H1 (cell line): ENCODE results near the gene CNOT10. TPM values are rescaled to one million over a fixed set of nuclear protein-coding genes. Genes with fewer than 3 reads are reported as not detected.

Source experiments
- CTCF ChIA-PET: fragments of 300-600 bp; sonication (Branson Sonifier 250); formaldehyde crosslinking; loops from one replicate; lab custom pipeline; 2021; ENCODE audit not compliant: partially characterized antibody; lab: Charles Lee
- POLR2A ChIA-PET: fragments of 300-600 bp; sonication (Branson Sonifier 250); formaldehyde crosslinking; loops from one replicate; lab custom pipeline; 2021; ENCODE audit warnings: inconsistent platforms; ENCODE audit not compliant: partially characterized antibody; lab: Charles Lee
- DNase-seq, 2 experiments: peaks; one replicate each; pipeline versions ENCODE4 v3.0.0 to v3.0.0-alpha.2; 2010 to 2022; ENCODE audit warnings: low spot score in 2 of 2, low read depth in 1 of 2, mixed read lengths in 1 of 2
- FAIRE-seq: peaks from 2 replicates; lab custom pipeline; 2011; peaks lifted over from hg19 to GRCh38; lab: Jason Lieb, UNC
- H2AFZ ChIP-seq: 2 replicates; pipeline ENCODE4 v1.8.1; 2012; ENCODE audit warnings: low read length, inconsistent platforms
- H2AK5ac ChIP-seq: 2 replicates; pipeline ENCODE4 v1.6.1; 2013; ENCODE audit warnings: low read depth, low read length
- H2BK120ac ChIP-seq: replicated peaks from 2 replicates; pipeline ENCODE3; 2013; ENCODE audit warnings: low read depth, low read length, inconsistent platforms
- H2BK12ac ChIP-seq: 2 replicates; pipeline ENCODE4 v1.6.1; 2013; ENCODE audit warnings: low read depth, low read length
- H2BK15ac ChIP-seq: 2 replicates; pipeline ENCODE4 v1.6.1; 2013; ENCODE audit warnings: low read length
- H2BK20ac ChIP-seq: 2 replicates; pipeline ENCODE4 v1.6.1; 2013; ENCODE audit warnings: low read length
- H2BK5ac ChIP-seq: 2 replicates; pipeline ENCODE4 v1.6.1; 2013; ENCODE audit warnings: low read depth, low read length
- H3K14ac ChIP-seq: 2 replicates; pipeline ENCODE4 v1.6.1; 2013; ENCODE audit warnings: inconsistent platforms; ENCODE audit not compliant: insufficient read length
- H3K18ac ChIP-seq: 2 replicates; pipeline ENCODE4 v1.6.1; 2013; ENCODE audit warnings: low read length; ENCODE audit errors: extremely low read depth
- H3K23ac ChIP-seq: 2 replicates; pipeline ENCODE4 v1.6.1; 2013; ENCODE audit warnings: inconsistent platforms; ENCODE audit not compliant: insufficient read length
- H3K23me2 ChIP-seq: 2 replicates; pipeline ENCODE4 v1.6.1; 2013; ENCODE audit warnings: low read depth, low read length
- H3K27ac ChIP-seq: 2 replicates; pipeline ENCODE4 v1.6.1; 2011; ENCODE audit warnings: low read depth, low read length, inconsistent platforms
- H3K27me3 ChIP-seq, 4 experiments: replicated peaks in 1 of 4; 1 replicate in 1 of 4; 2 replicates in 3 of 4; pipeline versions ENCODE4 v1.6.1 to v1.8.1; 2011 to 2013; ENCODE audit warnings: low read length in 3 of 4, mild to moderate bottlenecking in 3 of 4, inconsistent platforms in 2 of 4, mixed read lengths in 2 of 4, moderate library complexity in 1 of 4; ENCODE audit not compliant: control insufficient read depth in 3 of 4, insufficient read depth in 3 of 4; ENCODE audit errors: extremely low read depth in 1 of 4
- H3K36me3 ChIP-seq, 4 experiments: 2 replicates each; pipeline versions ENCODE4 v1.6.1 to v1.8.1; 2011 to 2013; ENCODE audit warnings: mild to moderate bottlenecking in 4 of 4, low read length in 3 of 4, moderate library complexity in 2 of 4, control low read depth in 1 of 4, inconsistent platforms in 1 of 4; ENCODE audit not compliant: insufficient read depth in 4 of 4, control insufficient read depth in 2 of 4
- H3K4ac ChIP-seq: replicated peaks from 2 replicates; pipeline ENCODE3; 2013; ENCODE audit warnings: low read length, low read depth, mixed read lengths, inconsistent platforms; ENCODE audit not compliant: insufficient read length
- H3K4me1 ChIP-seq, 4 experiments: replicated peaks in 1 of 4; 1 replicate in 1 of 4; 2 replicates in 3 of 4; pipeline versions ENCODE4 v1.6.1 to v1.8.1; 2011 to 2013; ENCODE audit warnings: low read length in 3 of 4, inconsistent platforms in 2 of 4, mixed read lengths in 1 of 4; ENCODE audit not compliant: insufficient read depth in 4 of 4, control insufficient read depth in 3 of 4
- H3K4me2 ChIP-seq, 2 experiments: 2 replicates each; pipeline versions ENCODE4 v1.6.1 to v1.8.1; 2011 to 2013; ENCODE audit warnings: low read depth in 2 of 2, low read length in 2 of 2, control low read depth in 1 of 2, inconsistent platforms in 1 of 2, mild to moderate bottlenecking in 1 of 2; ENCODE audit not compliant: insufficient read depth in 1 of 2
- H3K4me3 ChIP-seq, 4 experiments: fragments of 200-600, 300-600 bp in 1 of 4; sonication (generic), shearing (Covaris generic), sonication (Bioruptor Twin) in 1 of 4; 2 replicates each; pipeline versions ENCODE4 v1.5.1 to v1.8.1; 2011 to 2016; ENCODE audit warnings: low read length in 4 of 4, low read depth in 3 of 4, control low read depth in 2 of 4, inconsistent platforms in 2 of 4, mild to moderate bottlenecking in 2 of 4, mixed read lengths in 1 of 4, moderate library complexity in 1 of 4; ENCODE audit not compliant: insufficient read depth in 2 of 4; ENCODE audit errors: extremely low read depth in 1 of 4
- H3K56ac ChIP-seq: replicated peaks from 2 replicates; pipeline ENCODE3; 2013; ENCODE audit warnings: low read depth, mild to moderate bottlenecking, mixed read lengths, low read length, inconsistent platforms; ENCODE audit not compliant: insufficient read length
- H3K79me1 ChIP-seq: 2 replicates; pipeline ENCODE4 v1.6.1; 2013; ENCODE audit warnings: low read depth, low read length, control low read depth
- H3K79me2 ChIP-seq, 2 experiments: 2 replicates each; pipeline versions ENCODE4 v1.6.1 to v1.8.1; 2012 to 2013; ENCODE audit warnings: low read length in 2 of 2, mild to moderate bottlenecking in 2 of 2, inconsistent platforms in 1 of 2; ENCODE audit not compliant: insufficient read depth in 2 of 2, control insufficient read depth in 1 of 2
- H3K9ac ChIP-seq, 4 experiments: replicated peaks in 1 of 4; 1 replicate in 1 of 4; 2 replicates in 3 of 4; pipeline versions ENCODE4 v1.6.1 to v1.8.1; 2011 to 2013; ENCODE audit warnings: low read depth in 3 of 4, low read length in 3 of 4, control low read depth in 2 of 4, mild to moderate bottlenecking in 2 of 4, moderate library complexity in 2 of 4, inconsistent platforms in 1 of 4; ENCODE audit errors: extremely low read depth in 1 of 4
- H3K9me3 ChIP-seq, 2 experiments: 2 replicates each; pipeline versions ENCODE4 v1.6.1 to v1.8.1; 2012 to 2013; ENCODE audit warnings: mild to moderate bottlenecking in 2 of 2, moderate library complexity in 2 of 2, control low read depth in 1 of 2, inconsistent platforms in 1 of 2, low read depth in 1 of 2, low read length in 1 of 2, mixed read lengths in 1 of 2; ENCODE audit not compliant: insufficient read depth in 2 of 2
- H4K20me1 ChIP-seq, 2 experiments: replicated peaks in 1 of 2; 2 replicates each; pipeline versions ENCODE3 to v1.8.1; 2011 to 2013; ENCODE audit warnings: inconsistent platforms in 2 of 2, low read length in 2 of 2, mild to moderate bottlenecking in 1 of 2; ENCODE audit not compliant: insufficient read depth in 2 of 2, control insufficient read depth in 1 of 2
- H4K5ac ChIP-seq: 2 replicates; pipeline ENCODE4 v1.6.1; 2013; ENCODE audit warnings: low read length, low read depth, mixed read lengths, inconsistent platforms; ENCODE audit not compliant: insufficient read length
- H4K8ac ChIP-seq: 2 replicates; pipeline ENCODE4 v1.8.0; 2013; ENCODE audit warnings: mild to moderate bottlenecking, moderate library complexity, low read length, inconsistent platforms; ENCODE audit not compliant: insufficient read depth; ENCODE audit errors: extremely low read depth
- H4K91ac ChIP-seq: replicated peaks from 2 replicates; pipeline ENCODE3; 2013; ENCODE audit warnings: low read length, mixed read lengths, inconsistent platforms; ENCODE audit not compliant: insufficient read length
- CREB1 ChIP-seq: IDR thresholded peaks from 2 replicates; pipeline ENCODE4 v1.6.1; 2012; ENCODE audit warnings: inconsistent platforms
- EP300 ChIP-seq, 2 experiments: IDR thresholded peaks; 1 replicate in 1 of 2; 2 replicates in 1 of 2; pipeline ENCODE4 v1.6.1; 2011 to 2012; ENCODE audit warnings: low read depth in 2 of 2, low read length in 2 of 2, mild to moderate bottlenecking in 2 of 2, borderline replicate concordance in 1 of 2, inconsistent platforms in 1 of 2, moderate library complexity in 1 of 2
- HDAC6 ChIP-seq: IDR thresholded peaks from one replicate; pipeline ENCODE4 v1.7.1; 2012; ENCODE audit warnings: low read depth, mild to moderate bottlenecking, inconsistent platforms, low read length, moderate library complexity
- JUND ChIP-seq: IDR thresholded peaks from 2 replicates; pipeline ENCODE4 v1.6.1; 2011; ENCODE audit warnings: mild to moderate bottlenecking, improper control_type of control experiment, low read length
- KDM4A ChIP-seq: IDR thresholded peaks from one replicate; pipeline ENCODE4 v1.7.1; 2012; ENCODE audit warnings: low read depth, mild to moderate bottlenecking, moderate library complexity, low read length, inconsistent platforms; ENCODE audit not compliant: severe bottlenecking
- KDM5A ChIP-seq: fragments of 200-600 bp; IDR thresholded peaks from 2 replicates; pipeline ENCODE4 v1.7.1; 2012; ENCODE audit warnings: mild to moderate bottlenecking, low read length, inconsistent platforms, mixed read lengths
- MAX ChIP-seq: IDR thresholded peaks from 2 replicates; pipeline ENCODE4 v1.6.1; 2012; ENCODE audit warnings: inconsistent platforms
- POLR2AphosphoS5 ChIP-seq: IDR thresholded peaks from 2 replicates; pipeline ENCODE4 v1.6.1; 2011; ENCODE audit warnings: low read depth, low read length
- POU5F1 ChIP-seq: IDR thresholded peaks from 2 replicates; pipeline ENCODE4 v1.6.1; 2011; ENCODE audit warnings: low read depth, mild to moderate bottlenecking, low read length, moderate library complexity
- RBBP5 ChIP-seq: IDR thresholded peaks from 2 replicates; pipeline ENCODE4 v1.7.1; 2012; ENCODE audit warnings: low read depth, mild to moderate bottlenecking, inconsistent platforms, low read length, moderate library complexity, borderline replicate concordance
- SAP30 ChIP-seq: fragments of 300-600 bp; sonication (generic); IDR thresholded peaks from 2 replicates; pipeline ENCODE4 v1.7.1; 2012; ENCODE audit warnings: low read length, moderate library complexity, mild to moderate bottlenecking, inconsistent platforms; ENCODE audit not compliant: insufficient read depth, insufficient replicate concordance
- SP2 ChIP-seq: IDR thresholded peaks from 2 replicates; pipeline ENCODE4 v1.6.1; 2012; ENCODE audit warnings: mild to moderate bottlenecking, low read length, inconsistent platforms
- SRF ChIP-seq: IDR thresholded peaks from 2 replicates; pipeline ENCODE4 v1.6.1; 2011; ENCODE audit warnings: mild to moderate bottlenecking, low read depth, low read length, moderate library complexity
- TEAD4 ChIP-seq: IDR thresholded peaks from 2 replicates; pipeline ENCODE4 v1.6.1; 2012; ENCODE audit warnings: low read depth, low read length, inconsistent platforms, mixed read lengths
- WGBS, 2 experiments: shearing (Covaris generic) in 1 of 2; methylation state at CpG; one replicate each; pipeline versions ENCODE4 v1.1.6 to v1.1.7; 2013 to 2015; ENCODE audit warnings: low lambda C conversion rate in 2 of 2, mixed read lengths in 2 of 2, inconsistent platforms in 1 of 2, low coverage in 1 of 2, missing lambda C conversion rate in 1 of 2; ENCODE audit not compliant: insufficient replicate concordance in 2 of 2, insufficient coverage in 1 of 2, insufficient read length in 1 of 2; ENCODE audit errors: extremely low coverage in 1 of 2, missing lambda C conversion rate in 1 of 2; 5-methylcytosine and 5-hydroxymethylcytosine counted together
- polyA plus RNA-seq, 7 experiments: library from polyadenylated mRNA; depleted of rRNA in 3 of 7; stranded (reverse) in 5 of 7; unstranded in 2 of 7; fragments of >200 nt in 5 of 7; fragments of 200-250 nt in 2 of 7; gene quantifications; 1 replicate in 5 of 7; 2 replicates in 1 of 7; 4 replicates in 1 of 7; pipeline versions ENCODE4 v1.2.1 to v1.2.3, GENCODE V29; 2011 to 2013; ENCODE audit warnings: missing spikeins in 2 of 7, mixed read lengths in 2 of 7
- total RNA-seq: library from RNA; stranded (reverse); fragmentation: NEBNext Ultra II Directional; extraction: Animal tissue kit (Norgen Biotek cat#: 25700); gene quantifications from 2 replicates; pipeline ENCODE4 v1.2.1, GENCODE V29; 2021

CNOT10 gene
- total and polyA plus RNA-seq, 2 of the 8 experiments (the other 6 are each of a cell fraction or from before 2014, with no cell fraction given): 39.9 to 55.9 TPM

- H2BK12ac ChIP-seq: no peak overlapping the region
- H4K20me1 ChIP-seq: peaks cover 0 to 2% of the 10 kb centered on the region in 2 experiments
- no peak overlapping the region for H4K8ac ChIP-seq
- POLR2A ChIA-PET: no interaction called here
- H3K9ac ChIP-seq: no peak overlapping the region
- H3K14ac ChIP-seq: no peak overlapping the region
- DNase-seq (no peak), FAIRE-seq (no peak)
- no peak overlapping the region for H2AFZ ChIP-seq
- no peak overlapping the region for H2AK5ac ChIP-seq
- no peaks in the 10 kb centered on the region for H3K23me2 ChIP-seq
- H2BK20ac ChIP-seq: no peak overlapping the region
- H4K5ac ChIP-seq: no peak overlapping the region
- H3K4me1 ChIP-seq: no peaks in the 10 kb centered on the region
- H3K79me2 ChIP-seq: peaks cover 0 to 8% of the 10 kb centered on the region in 2 experiments; a peak in 1 of 4 replicates
- peaks cover 2 to 32% (median 18%) of the 10 kb centered on the region in 4 experiments; a peak in 3 of 8 replicates for H3K36me3 ChIP-seq
- no peak overlapping the region for H3K4ac ChIP-seq
- no peak overlapping the region for H3K18ac ChIP-seq
- no peak overlapping the region for H3K56ac ChIP-seq
- no peak overlapping the region for H2BK120ac ChIP-seq
- H3K23ac ChIP-seq: no peak overlapping the region
- no peaks in the 10 kb centered on the region for H3K9me3 ChIP-seq
- H3K27me3 ChIP-seq: no peaks in the 10 kb centered on the region
- WGBS, 2 experiments: 92% methylated on average over 3 of the region's 3 CpGs; no CpG with 5 or more reads in 1 of the 2 experiments
- no peak overlapping the region for H2BK5ac ChIP-seq
- CTCF ChIA-PET: no interaction called here
- H2BK15ac ChIP-seq: no peak overlapping the region
- H3K79me1 ChIP-seq: no peaks in the 10 kb centered on the region
- no peak overlapping the region for H4K91ac ChIP-seq
- H3K4me2 ChIP-seq: no peak overlapping the region
- H3K4me3 ChIP-seq: no peak overlapping the region
- no peak overlapping the region for H3K27ac ChIP-seq
- TF ChIP-seq POLR2AphosphoS5: no peak
- no peak for TF ChIP-seq KDM4A
- TF ChIP-seq TEAD4: no peak
- no peak for TF ChIP-seq SRF
- TF ChIP-seq JUND: no peak
- TF ChIP-seq SAP30: no peak
- no peak for TF ChIP-seq RBBP5
- no peak for TF ChIP-seq HDAC6
- TF ChIP-seq EP300 (IDR thresholded peaks at IDR 0.05; ENCODE audit: borderline replicate concordance in 1 of 2, low read depth in 2 of 2, low read length in 2 of 2): no peak
- no peak for TF ChIP-seq CREB1
- no peak for TF ChIP-seq MAX
- no peak for TF ChIP-seq SP2
- no peak for TF ChIP-seq KDM5A
- TF ChIP-seq POU5F1: no peak
Observed at GRCh38 chr3:32708672-32709283, 23.8 kb downstream of the CNOT10 start.
